Measurements from ENCODE around the gene PCNX2.

DNA sequence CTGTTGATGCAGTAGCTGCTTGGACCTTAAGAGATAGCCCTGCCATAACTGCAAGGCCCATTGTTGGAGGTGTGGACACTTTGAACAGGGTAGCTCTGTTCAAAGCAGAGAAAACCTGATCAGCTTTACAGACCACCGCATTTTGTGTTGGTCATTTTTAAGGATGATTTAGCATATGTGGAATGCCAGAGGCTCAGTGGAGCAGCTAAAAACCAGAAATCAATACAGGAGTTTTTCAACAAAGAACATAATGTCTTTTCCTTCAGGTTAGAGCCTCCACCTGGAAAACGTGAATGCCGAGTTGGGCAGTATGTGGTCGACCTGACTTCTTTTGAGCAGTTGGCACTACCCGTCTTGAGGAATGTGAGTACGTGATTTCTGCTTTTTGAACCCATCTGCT is 339.4 kb downstream of the PCNX2 start:
- TF ChIP-seq, protein P1, sequence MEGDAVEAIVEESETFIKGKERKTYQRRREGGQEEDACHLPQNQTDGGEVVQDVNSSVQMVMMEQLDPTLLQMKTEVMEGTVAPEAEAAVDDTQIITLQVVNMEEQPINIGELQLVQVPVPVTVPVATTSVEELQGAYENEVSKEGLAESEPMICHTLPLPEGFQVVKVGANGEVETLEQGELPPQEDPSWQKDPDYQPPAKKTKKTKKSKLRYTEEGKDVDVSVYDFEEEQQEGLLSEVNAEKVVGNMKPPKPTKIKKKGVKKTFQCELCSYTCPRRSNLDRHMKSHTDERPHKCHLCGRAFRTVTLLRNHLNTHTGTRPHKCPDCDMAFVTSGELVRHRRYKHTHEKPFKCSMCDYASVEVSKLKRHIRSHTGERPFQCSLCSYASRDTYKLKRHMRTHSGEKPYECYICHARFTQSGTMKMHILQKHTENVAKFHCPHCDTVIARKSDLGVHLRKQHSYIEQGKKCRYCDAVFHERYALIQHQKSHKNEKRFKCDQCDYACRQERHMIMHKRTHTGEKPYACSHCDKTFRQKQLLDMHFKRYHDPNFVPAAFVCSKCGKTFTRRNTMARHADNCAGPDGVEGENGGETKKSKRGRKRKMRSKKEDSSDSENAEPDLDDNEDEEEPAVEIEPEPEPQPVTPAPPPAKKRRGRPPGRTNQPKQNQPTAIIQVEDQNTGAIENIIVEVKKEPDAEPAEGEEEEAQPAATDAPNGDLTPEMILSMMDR (conservative IDR thresholded peaks at IDR 0.05): no peak
- no peak for TF ChIP-seq EZH2 (IDR thresholded peaks at IDR 0.05; ENCODE audit: low read depth)

Data from PC-9 (cell line).